ENCODE data around the gene CMIP.

CMIP gene

DNA sequence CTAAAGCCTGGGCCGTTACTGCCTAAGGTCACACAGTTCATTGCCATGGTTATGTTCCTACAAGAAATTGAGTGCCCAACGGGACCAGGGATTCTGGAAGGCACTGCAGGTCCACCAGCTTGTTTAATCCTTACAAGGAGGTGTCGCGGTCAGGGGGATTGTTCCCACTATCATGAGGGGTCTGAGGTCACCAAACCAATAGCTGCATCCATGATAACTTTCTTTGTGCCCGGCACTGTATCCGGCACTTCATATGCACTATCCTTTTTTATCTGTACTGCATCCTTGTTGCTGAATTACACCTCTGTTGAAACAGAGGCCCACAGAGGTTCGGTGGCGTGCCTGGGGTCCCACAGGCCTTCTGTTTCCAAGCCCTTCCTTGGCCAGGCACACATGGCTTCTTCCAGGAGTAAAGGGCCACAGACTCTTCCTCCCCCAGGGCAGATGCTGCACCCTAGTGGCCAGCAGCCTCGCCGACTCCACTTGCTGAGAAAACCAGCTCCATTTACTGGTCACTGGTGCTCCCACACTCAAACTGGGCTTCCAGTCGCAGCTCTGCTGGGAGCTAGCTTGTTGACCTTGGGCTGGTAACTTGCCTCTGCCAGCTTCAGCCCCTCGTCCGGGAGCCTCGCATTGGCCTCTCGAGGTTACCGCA, 252.5 kb downstream of the CMIP start:
- no peak for DNase-seq (ENCODE audit: low read depth, low spot score)

DNA sequence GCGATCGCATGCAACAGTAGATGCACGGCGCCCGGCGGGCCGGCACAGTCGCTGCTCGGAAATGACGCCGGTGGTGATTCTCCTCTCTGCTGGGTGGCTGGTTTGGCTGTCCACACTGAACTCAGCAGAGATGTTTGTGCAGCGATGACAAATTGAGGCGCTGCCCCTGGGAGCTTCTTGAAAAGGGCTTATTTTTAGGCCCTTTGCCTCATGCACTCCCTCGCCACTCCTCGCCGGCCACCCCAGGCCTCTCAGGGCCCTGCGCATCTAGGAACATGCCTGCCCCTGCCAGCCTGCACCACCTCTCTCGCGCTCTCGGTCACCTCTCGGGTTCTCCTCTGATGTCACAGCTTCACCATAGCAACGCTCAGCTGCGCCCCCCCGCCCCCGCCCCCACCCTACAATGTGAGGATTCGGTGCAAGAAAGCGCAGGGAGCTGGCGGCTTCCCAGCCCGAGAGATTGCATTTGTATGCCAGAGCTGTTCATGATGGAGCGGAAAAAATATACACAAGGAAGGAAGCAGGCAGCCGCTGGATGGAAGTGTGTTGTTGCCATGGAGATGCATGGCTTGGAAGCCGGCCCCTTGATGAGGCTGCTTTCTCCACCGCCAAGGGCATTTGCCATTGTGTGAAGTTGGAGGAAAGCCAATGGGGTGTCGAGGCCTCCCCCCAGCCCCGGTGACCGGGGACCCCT, 253.2 kb downstream of the CMIP start:
- no peak for DNase-seq (ENCODE audit: low read depth, low spot score)

GRCh38 chr16:81698310-81698641, 253.7 kb downstream of the CMIP start:
- no peak for DNase-seq (ENCODE audit: low read depth, low spot score)

DNA sequence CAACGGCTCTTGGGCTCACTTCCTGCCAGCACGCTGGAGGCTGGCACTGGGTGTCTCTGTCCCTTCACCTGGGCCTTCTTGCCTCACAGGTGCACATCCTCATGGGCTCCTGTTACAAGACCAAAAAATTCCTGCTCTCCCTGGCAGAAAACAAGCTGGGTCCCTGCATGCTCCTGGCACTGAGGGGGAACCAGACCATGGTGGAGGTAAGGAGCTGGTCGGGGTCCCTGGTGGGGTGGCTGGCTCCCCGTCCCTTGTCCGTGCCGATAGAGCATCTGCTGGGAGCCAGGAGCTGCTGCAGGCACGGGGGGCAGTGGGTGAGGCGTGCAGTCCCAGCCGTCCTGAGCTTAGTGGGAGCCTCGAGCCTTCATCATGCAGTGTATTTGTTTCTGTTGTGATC, 255.0 kb downstream of the CMIP start:
- no peak for DNase-seq (ENCODE audit: low read depth, low spot score)

- DNase-seq (ENCODE audit: low read depth, low spot score): no peak
Measured at GRCh38 chr16:81700071-81700779, 255.6 kb downstream of the CMIP start.

DNA sequence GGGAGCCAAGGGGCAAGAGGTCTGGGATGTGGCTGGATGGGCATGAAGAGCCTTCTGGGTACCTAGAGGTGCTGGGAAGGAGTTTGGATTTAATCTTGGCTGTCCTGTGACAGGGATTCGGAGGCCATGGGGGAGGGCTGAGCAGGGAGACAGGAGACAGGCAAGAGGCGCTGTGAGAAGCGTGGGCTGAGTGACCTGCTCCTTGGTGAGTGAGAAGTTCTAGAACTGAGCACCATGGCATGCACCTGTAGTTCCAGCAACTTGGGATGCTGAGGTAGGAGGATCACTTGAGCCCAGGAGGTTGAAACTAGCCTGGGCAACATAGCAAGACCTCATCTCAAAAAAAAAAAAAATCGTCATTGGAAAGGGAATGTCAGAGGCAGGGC, 256.2 kb downstream of the CMIP start:
- no peak for DNase-seq (ENCODE audit: low read depth, low spot score)

DNA sequence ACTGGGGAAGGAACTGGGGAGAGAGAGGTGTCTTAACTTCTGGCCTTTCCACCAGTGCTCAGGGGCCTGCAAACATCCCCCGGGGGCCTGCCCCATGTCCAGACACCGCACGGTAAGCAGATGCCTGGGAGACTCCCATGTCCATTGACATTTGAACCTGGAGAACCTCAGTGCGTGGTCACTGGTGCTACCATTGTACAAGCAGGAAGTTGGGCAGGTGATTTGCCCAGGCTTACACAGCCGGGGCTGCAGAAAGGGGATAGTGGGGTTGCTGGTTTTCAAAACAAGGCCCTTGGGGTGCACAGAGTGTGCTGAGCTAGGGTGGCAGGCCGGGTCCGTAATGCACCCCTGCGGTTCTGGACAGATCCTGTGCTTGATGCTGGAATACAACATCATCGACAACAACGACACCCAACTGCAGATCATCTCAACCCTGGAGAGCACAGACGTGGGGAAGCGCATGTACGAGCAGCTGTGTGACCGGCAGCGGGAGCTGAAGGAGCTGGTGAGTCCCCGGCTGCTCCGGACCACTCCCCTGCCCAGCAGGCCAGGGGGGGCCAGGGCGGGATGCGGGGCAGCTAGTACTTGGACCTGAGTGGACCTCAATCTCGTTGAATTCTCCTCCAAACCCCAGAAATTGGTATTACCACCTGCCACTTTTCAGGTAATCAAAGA, 256.8 kb downstream of the CMIP start:
- DNase-seq (ENCODE audit: low read depth, low spot score): no peak

- DNase-seq (ENCODE audit: low read depth, low spot score): no peak
Measured at GRCh38 chr16:81702506-81702905, 257.9 kb downstream of the CMIP start.

DNA sequence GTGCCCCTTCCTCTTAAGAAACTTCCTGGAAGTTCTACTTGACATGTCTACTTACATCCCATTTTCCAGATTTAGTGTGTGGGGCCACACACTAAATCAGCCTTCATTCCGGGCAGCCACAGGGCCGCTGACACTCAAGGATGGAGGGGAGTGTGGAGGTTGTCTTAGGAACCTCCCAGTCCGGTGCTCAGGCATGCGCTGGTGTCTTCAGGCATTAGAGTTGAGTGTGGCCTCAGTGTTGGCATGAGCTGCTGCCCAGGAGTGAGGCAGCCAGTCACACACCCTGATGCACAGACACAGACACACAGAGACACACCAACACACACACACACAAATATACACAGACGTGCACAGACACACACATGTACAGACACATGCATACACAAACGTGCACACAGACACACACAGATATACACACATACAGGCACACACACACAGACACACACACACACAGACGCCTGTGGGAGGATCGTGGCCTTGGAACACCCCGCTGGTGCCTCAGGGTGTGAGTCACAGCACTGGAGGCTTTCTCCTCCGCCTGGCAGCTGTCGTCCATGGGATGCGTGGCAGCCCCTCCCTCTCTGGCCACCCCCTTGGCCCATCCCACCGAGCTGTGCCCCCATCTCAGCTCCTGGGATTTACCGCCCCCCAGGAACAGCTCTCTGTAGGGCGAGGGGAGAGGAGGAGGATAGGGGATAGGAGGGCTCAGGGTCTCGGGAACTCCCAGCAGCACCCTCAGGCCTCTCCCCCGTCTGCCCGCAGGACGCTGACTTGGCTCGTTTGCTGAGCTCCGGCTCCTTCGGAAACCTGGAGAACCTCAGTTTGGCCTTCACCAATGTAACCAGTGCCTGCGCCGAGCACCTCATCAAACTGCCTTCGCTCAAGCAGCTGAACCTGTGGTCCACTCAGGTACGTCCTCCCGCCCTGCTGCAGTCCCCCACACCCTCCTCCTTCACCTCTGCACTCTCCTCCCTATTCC, 258.9 kb downstream of the CMIP start:
- no peak for DNase-seq (ENCODE audit: low read depth, low spot score)

DNA sequence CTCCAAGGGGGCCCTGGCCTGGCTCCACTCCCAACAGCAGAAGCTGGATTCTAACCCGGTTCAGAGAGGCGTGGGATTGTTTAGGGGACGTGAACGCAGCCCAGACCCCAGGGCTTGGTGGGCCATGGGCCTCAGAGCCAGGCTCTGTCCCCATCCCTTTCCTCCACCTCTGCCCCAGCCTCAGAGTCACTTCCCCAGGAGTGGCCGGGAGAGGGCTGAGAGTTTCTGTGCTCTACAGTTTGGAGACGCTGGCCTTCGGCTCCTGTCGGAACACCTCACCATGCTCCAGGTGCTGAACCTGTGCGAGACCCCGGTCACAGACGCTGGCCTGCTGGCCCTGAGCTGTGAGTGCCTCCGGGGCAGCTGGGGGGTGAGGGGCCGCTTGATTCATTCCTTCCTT, 260.7 kb downstream of the CMIP start:
- DNase-seq (ENCODE audit: low read depth, low spot score): no peak

DNA sequence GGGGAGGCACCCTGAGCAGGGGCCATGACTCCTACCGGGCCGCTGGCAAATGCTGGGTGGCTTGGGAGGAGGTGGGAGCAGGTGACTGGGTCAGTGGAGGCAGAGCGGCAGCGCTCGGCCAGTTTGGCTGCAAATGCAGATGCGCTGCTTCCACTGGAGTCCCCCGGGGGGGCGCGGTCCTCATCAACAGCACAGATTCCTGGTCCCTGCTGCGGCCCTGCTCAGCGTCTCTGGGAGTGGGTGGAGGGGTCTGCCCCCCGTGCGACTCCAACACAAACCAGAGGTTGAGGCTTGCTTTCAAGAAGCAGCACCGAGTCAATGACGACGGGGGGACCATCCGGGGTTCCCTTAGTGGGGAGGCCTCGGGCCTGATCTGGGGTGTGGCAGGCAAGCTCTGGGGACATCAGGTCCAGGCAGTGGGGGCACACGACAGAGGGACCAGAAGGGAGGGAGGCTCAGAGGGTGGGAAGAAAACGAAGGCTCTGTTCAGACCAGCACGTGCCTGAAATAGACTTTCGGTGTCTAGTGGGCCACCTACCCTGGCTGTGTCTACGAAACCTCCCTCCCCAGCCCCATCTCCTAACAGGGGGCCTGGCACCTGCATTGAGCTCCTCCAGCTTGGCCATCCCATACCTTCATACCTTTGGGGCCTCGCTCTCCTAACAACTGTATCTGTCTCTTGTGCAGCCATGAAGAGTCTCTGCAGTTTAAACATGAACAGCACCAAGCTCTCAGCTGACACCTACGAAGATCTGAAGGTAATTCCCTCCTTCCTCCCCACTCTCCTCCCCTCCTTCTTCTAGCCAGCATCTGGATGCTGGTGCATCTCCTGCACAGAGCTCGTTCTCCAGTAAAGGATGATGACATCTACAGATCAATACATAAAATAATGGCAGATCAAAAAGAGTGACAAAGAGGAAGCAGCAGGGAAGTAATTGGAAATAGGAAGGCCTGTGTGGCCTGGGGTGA, 262.0 kb downstream of the CMIP start:
- DNase-seq (ENCODE audit: low read depth, low spot score): no peak

DNA sequence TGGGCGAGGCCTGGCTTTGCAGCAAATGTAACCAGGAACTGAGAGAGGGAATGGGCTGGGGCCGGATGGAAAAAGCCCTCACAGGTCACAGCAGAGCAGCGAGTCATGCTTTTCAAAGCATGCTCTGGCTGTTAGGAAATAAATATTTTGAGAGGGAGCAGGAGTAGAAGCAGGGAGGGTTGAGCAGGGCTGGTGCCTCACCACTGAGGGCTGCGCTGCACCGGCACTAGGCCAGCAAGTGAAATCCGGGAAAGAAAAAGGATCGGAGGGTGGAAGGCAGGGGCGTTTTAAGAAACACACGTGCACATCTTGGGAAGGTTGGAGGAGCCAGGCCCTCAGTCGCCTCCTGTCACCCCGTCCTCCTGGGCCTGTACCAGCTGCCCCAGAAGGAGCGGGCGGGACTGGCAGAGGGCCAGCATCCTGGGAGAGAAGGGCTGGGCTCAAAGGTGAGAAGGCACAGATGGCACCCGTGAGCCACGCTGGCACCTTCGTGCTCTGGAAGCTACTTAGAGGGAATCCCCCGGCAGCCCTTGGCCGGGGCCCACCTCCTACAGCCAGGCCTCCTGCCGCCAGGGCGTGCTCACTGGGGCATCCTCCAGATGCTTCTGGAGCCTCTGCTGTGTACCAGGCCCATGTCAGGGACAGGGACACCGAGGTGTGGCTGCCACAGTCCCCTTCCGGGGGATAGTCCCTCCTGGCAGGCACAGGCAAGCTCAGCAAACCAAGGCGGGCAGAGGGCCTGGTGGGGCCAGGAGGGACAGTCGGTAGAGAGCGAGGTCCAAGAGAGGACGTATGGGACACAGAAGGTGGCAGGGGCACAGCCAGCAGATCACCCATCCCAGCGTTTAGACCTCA, 263.0 kb downstream of the CMIP start:
- DNase-seq (ENCODE audit: low read depth, low spot score): no peak

DNA sequence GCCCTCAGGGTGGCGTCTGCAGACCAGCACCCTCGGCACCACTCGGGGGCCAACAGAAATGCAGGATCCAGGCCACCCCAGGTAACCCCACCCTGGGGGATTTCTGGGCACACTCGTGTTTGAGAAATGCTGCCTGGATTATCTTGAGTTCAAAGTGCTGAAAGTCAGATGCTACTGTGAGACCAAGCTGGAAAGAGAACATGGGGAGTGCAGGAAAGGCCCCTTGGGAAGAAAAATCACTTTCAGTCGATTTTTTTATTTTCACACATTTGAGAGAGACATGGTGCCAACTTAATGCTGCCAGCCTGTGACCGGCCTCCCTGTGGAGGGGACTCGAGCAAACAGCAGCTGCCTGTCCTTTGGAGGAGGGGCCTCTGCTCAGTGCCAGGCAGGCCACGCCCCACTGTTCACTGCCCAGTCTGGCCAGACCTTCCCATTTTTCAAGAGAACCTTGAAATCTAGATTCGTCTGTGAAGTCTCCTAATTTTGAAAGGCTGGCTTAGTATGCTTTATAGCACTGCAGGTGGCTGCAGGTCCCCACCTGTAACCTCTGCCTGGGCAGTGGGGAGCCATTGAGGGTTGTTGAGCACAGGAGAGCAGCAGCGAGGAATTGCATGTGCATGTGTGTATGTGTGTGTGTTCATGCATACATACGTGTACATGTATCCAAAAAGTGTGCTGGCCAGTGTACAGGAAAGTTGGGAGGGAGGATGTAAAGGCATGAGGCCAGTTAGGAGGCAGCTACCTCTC, 263.8 kb downstream of the CMIP start:
- DNase-seq (ENCODE audit: low read depth, low spot score): no peak

GRCh38 chr16:81709016-81709900, 264.6 kb downstream of the CMIP start:
- DNase-seq (ENCODE audit: low read depth, low spot score): no peak

DNA sequence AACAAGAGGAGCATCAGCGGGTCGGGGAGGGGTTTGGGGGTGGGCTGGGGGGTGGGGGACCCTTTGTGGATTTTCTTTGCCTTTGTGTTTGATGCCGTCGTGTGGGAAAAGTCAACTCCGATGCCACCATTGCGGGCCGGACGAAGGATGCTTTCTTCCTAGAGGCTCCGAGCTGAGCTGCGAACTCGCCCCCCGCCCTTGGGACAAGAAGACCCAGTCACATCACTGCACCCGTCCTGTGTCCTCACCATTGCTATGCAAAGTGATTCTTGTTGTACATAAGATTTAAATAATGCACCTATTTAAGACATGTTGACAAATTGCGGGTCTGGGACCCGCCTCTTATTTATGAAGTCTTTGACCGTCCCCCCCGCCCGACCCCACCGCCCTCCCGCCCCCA, 265.4 kb downstream of the CMIP start:
- DNase-seq (ENCODE audit: low read depth, low spot score): no peak

- DNase-seq (ENCODE audit: low read depth, low spot score): no peak
Measured at GRCh38 chr16:81710596-81710995, 266.0 kb downstream of the CMIP start.

GRCh38 chr16:81711657-81712319, 267.2 kb downstream of the CMIP start:
- no peak for DNase-seq (ENCODE audit: low read depth, low spot score)
